ENCODE data around the gene DKK2.

The DKK2 gene

DNA sequence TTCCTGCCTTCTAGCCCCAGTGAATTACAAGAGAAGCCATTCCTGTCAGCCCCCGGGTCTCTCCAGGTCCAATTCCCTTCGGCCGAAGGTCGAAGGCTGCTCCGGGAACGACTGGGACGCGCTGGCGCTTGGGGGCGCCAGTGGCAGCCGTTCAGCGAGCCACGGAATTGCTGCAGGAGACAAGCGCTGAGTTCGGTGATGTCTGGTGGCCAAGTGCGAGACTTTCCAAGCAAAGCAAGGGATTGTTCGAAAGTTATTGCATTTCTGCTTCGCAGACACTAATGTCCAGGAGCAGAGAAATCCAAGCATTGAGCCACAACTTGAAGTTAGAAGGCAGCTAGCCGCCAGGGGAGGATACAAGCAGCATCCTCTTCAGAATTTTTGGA is 1.1 kb upstream of the DKK2 start:
- DNase-seq (ENCODE audit: low read depth) = peak; percentile 56
- peak; percentile 63 for TF ChIP-seq CTCF (conservative IDR thresholded peaks at IDR 0.05; ENCODE audit: low read length)
- H3K4me3 ChIP-seq (ENCODE audit: low read length) = peak overlapping the region; percentile 70

DNA sequence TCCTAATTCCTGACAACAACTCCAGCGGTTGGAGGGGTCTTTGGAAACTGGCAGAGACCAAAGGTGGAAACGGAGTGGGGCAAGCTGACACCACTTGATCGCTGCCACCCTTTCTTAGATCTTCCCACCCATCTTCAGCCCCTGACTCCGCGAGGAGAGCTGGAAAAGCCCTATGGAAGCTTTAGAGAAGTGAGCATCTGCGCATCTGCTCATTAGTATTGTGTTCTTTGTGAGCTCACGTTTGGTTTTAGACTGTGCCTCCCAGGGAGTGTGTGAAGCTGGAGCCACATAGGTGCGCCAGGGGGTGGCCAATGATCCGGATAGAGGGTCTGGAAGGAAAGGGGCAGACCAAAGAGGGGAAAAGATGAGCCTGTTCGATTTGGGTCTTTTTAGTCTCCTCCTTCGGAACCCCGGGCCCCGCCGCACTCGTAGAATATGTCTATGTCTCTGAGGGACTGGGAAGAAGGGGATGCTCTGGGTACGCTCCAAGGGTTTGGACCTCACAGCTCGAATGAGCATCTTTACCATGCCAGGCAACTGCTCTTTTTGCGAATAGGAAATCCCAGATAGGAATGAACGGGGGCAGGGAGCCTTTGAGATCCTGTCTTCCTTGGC is 578 bp upstream of the DKK2 start:
- H3K4me3 ChIP-seq (ENCODE audit: low read length) = peak overlapping the region; percentile 70
- TF ChIP-seq CTCF (conservative IDR thresholded peaks at IDR 0.05; ENCODE audit: low read length) = no peak
- DNase-seq (ENCODE audit: low read depth) = no peak

DNA sequence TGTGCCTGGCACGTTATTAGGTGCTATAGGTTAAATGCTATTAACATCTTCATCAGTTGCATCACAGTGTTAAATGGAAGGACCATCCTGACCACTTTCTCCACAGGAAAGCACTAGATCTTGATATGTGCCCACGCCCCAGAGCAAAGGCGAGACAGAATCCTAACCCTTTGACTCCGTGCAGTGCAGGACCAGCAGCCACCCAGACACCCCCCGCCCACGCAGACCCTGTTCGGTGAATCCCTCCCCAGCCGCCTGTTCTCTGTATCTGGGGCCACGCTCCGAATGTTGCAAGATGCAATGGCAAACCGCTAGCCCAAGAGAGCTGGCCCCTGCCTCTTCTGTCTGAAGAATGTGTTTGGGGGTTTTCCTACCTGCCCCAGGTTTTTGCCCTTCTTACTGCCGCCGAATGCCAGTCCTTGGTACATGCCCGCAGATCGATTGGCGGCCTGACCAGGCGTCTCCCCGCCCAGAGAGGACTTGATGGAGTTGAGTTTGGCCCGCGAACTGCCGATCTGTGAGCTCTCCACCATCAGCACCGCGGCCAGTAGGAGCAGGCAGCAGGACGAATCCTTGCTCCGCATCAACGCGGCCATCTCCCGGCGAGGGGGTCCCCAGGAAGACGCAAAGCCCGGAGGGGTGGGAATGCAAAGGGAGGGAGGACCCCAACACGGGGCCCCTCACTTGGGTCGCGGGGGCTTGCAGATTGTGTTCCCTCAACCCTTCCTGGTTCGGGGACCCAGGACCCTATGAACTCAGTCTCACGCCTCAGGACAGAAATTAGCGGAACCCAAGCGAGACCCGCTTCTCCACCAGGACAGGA is 906 bp downstream of the DKK2 start:
- no peak for TF ChIP-seq CTCF (conservative IDR thresholded peaks at IDR 0.05; ENCODE audit: low read length)
- peak overlapping the region; percentile 70 for H3K4me3 ChIP-seq (ENCODE audit: low read length)
- DNase-seq (ENCODE audit: low read depth) = peak; percentile 37

- peak overlapping the region; percentile 70 for H3K4me3 ChIP-seq (ENCODE audit: low read length)
- DNase-seq (ENCODE audit: low read depth) = peak; percentile 58
- peak; percentile 54 for TF ChIP-seq CTCF (conservative IDR thresholded peaks at IDR 0.05; ENCODE audit: low read length)
Observed at GRCh38 chr4:107034091-107034995, 1.8 kb downstream of the DKK2 start.

- no peak for TF ChIP-seq CTCF (conservative IDR thresholded peaks at IDR 0.05; ENCODE audit: low read length)
- no peak overlapping the region for H3K4me3 ChIP-seq (ENCODE audit: low read length)
- DNase-seq (ENCODE audit: low read depth) = no peak
Observed at GRCh38 chr4:107027379-107027778, 8.7 kb downstream of the DKK2 start.

DNA sequence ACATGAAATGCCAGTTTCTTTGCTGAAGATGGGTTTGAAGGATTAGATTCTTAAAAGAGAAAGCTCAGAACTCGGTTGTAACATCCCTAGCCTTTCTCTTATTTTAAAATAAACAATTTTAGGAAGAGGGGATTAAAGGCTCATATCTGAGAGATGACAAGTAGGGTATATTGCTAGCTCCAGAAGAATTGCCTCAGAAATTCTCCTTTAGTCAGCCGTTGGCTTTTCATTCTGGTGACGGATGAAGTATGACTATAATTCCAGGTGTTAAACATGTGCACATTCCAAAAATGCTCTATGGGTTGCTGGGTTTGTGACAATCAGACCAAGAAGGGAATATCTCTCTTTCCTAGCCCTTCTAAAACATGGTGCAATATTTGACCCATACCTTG is 17.8 kb downstream of the DKK2 start:
- no peak overlapping the region for H3K4me3 ChIP-seq (ENCODE audit: low read length)
- no peak for TF ChIP-seq CTCF (conservative IDR thresholded peaks at IDR 0.05; ENCODE audit: low read length)
- DNase-seq (ENCODE audit: low read depth) = peak; percentile 37

Measured in AG10803 (cell line).